Measurements from ENCODE around the gene PUM1.

DNA sequence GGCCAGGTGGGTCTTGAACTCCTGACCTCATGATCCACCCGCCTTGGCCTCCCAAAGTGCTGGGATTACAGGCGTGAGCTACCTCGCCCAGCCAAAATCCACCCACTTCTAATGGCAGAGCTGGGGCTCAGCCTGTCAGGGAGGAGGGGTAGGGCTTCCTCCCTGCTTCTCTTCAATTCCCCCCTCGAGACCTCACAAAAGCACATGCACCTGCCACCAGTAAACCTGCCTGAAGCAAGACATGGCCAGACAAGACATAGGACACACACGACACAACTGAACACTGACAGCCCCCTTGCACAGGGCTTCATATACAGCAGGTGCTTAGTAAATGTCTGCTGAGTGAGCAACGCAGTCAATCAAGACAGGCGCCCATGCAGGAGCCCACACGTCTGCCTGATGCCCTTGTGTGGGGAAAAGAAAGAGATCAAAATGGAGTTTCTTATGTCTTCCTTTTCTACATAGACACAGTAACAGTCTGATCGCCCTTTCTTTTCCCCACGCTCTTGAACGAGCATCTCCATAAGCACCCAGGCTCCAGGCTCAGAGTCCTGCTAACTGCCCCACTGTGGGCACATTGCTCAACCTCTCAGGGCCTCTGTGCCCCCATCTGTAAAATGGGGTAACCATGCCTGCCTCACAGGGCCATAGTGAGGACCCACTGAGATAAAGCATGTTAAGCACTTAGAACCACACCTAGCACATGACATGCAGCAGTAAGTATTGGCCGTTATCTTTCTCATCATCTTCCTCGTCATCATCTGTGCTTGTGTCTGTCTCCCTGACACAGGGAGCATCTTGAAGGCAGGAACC is 165.7 kb downstream of the PUM1 start:
- TF ChIP-seq CTCF (IDR thresholded peaks at IDR 0.05) (no peak), POLR2A (IDR thresholded peaks at IDR 0.05) (no peak)
